SHP77 treated with DMSO at 0.1 percent for 48 hours (cell line): ENCODE data around the gene SPOUT1.
A peak's percentile ranks its signal among the peaks of the same experiment; 100 is the strongest.
"Not testable (repeated sequence)": the region's sequence is repeated elsewhere in the genome, so short reads cannot be mapped to it uniquely, and the experiment has no call there.

Experiments
- DNase-seq: peaks from one replicate; lab custom pipeline; 2025; lab: John Stamatoyannopoulos, UW

SPOUT1 gene

DNA sequence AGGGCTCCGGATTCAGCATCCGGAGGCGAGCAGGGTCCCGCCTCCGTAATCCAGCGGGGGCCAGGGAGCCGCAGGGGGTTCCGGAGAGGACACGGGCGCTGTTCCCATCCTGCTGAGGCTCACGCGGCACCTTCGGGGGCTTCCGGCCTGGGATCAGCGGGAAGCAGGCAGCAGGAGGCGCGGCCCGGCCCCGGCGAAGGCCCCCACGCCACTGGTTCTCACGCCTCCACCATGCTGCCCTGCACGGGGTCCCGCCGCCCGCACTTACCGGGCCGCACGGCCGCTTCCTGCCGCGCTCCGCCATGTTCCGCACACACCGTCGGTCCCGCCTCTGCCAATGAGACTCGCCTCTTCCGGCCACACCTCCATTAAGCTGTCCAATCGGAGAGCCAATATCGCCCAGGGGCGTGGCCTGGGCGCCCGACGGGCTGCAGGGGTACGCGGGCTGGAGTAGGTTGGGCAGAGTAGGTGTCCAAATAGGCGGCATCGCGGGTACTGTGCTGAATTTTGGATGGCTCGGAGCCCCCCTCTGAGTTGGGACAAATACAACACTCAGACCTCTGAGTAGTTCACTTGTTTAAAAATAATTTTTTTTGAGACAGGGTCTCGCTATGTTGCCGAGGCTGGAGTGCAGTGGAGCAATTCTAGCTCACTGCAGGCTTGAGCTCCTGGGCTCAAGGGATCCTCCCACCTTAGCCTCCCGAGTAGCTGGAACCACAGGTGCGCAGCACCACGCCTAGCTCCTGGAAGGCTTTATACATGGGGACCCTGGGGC, at the start of gene SPOUT1:
SPOUT1 (minus strand) TSS at position 318 of the 775 bp plus-strand sequence; CDS start at position 304, 14 bp downstream.
- DNase-seq: peak; percentile 88

GRCh38 chr9:128877852-128878251, 48.3 kb upstream of the SPOUT1 start:
- DNase-seq: no peak

DNA sequence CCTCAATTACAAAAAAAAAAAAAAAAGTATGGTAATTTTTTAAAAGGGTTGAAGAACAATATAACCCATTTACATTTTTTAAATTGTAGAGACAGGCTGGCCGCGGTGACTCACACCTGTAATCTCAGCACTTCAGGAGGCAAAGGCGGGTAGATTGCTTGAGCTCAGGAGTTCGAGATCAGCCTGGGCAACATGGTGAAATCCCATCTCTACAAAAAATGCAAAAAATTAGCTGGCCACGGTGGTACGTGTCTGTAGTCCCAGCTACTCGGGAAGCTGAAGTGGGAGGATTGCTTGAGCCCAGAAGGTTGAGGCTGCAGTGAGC, 41.3 kb upstream of the SPOUT1 start:
- DNase-seq: not testable (repeated sequence)

DNA sequence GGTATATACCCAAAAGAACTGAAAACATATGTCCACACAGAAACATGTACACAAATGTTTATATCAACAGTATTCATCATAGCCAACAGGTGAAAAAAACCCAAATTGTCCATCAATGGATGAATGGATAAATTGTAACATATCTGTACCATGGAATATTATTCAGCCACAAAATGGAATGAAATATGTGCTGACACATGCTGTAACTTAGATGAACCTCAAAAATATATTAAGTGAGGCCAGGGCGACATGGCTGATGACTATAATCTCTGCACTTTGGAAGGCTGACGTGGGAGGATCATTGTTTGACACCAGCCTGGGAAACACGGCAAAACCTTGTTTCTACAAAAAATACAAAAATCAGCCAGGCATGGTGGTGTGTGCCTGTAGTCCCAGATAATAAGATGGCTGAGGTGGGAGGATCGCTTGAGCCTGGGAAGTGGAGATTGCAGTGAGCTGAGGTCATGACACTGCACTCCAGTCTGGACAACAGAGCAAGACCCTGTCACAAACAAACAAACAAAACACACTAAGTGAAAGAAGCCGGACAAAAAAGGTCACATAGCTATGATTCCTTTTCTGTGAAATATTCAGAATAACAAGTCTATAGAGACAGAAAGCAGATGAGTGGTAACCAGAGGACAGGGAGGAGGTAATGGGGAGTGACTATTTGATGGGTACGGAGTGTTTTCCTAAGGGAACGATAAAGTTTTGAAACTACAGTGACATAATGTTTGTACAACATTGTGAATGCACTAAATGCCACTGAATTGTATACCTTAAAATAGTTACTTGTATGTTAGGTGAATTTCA, 40.7 kb upstream of the SPOUT1 start:
- DNase-seq: no peak

DNA sequence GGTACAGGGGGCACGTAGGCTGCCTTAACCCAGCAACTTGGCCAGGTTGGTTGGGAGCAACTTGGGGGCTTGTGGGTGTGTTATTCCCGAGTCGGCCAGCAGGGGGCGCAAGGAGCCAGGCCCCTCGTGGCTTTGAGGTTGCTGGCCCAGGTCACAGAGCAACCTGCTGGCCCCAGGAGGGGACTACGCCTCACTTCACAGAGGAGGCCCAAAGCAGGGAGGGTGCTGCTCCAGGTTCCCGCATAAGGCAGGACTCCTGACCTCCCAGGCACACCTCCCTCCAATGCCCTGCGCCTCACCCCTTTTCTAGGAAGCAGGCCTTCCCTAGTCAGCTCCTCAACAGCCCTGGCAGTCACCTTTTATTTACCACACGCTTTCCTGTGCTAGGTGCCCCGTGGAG, 34.1 kb upstream of the SPOUT1 start:
- peak; percentile 5 for DNase-seq

DNA sequence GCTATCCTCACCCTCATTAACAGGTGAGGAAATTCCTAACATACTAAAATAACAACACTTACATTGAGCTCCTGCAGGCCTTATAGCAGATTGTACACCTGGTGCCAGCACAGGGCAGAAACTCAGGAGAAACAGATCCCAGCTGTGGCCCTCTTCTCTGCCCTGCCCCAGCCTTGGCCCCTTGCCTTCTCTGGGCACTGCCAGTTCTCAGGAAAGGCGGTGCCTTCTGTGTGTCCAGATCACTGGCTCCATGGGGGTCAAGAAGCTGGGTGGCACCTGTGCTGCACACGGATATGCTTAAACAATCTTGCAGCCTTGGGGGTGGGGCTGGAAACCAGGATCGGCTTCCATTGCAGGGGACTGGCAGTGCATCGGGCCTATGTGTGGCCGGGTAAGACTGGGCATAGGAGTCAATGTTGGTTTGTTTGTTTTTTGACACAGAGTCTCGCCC, 32.8 kb upstream of the SPOUT1 start:
- no peak for DNase-seq

- no peak for DNase-seq
Observed at GRCh38 chr9:128861501-128861900, 31.9 kb upstream of the SPOUT1 start.

DNA sequence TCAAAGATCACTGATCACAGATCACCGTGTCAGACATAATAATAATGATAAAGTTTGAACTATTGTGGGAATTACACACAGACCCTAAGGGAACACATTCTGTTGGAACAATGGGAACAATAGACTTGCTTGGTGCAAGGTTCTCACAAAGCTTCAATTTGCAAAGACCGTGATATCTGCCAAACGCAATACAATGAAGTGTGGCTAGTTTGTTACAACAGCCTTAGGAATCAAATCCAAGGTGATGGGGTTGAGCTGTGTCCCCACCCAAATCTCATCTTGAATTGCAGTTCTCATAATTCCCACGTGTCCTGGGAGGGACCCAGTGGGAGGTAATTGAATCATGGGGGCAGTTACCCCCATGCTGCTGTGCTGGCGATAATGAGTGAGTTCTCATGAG, 31.3 kb upstream of the SPOUT1 start:
- no peak for DNase-seq

DNA sequence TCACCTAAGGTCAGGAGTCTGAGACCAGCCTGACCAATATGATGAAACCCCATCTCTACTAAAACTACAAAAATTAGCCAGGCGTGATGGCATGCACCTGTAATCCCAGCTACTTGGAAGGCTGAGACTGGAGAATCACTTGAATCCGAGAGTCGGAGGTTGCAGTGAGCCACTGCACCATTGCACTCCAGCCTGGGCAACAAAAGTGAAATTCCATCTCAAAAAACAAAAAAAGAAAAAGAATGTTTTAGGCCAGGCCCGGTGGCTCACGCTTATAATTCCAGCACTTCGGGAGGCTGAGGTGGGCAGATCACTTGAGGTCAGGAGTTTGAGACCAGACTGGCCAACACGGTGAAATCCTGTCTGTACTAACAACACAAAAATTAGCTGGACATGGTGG, 28.9 kb upstream of the SPOUT1 start:
- DNase-seq: not testable (repeated sequence)

DNA sequence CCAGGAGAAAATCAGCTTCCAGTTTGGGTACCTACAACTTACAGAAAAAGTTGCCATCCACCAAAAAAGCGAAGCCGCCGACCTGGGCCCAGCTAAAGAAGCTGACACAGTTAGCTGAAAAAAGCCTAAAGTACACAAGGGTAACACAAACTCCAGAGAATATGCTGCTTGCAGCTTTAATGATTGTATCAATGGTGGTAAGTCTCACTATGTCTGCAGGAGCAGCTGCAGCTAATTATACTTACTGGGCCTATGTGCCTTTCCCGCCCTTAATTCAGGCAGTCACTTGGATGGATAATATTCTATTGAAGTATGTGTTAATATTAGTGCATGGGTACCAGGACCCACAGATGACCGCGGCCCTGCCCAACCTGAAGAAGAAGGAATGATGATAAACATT, 24.9 kb upstream of the SPOUT1 start:
- DNase-seq: not testable (repeated sequence)

DNA sequence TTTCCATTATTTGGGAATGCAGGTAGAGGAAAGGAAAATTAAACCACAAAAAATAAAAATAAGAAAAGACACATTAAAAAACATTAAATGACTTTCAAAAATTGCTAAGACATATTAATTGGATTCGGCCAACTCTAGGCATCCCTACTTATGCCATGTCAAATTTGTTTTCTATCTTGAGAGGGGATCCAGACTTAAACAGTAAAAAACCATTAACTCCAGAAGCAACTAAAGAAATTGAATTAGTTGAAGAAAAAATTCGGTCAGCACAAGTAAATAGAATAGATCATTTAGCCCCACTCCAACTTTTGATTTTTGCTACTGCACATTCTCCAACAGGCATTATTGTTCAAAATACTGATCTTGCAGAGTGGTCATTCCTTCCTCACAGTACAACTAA, 23.1 kb upstream of the SPOUT1 start:
- DNase-seq: not testable (repeated sequence)

- peak; percentile 1 for DNase-seq
Observed at GRCh38 chr9:128851779-128852600, 22.4 kb upstream of the SPOUT1 start.

- not testable (repeated sequence) for DNase-seq
Observed at GRCh38 chr9:128851024-128851423, 21.4 kb upstream of the SPOUT1 start.

DNA sequence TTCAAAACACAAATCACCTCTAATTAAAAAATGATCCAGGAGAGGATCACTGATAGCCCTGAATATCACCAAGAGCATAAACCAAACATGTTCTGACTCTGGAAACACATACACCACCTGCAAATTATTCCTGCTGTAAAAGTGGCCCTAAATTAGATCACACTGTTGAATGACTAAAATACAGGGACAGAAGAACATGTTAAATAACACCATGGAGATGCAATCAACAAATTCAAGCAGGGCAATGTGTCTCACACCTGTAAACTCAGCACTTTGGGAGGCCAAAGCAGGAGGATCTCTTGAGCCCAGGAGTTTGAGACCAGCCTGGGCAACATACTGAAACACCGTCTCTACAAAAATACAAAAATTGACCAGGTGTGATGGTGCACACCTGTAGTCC, 18.2 kb upstream of the SPOUT1 start:
- DNase-seq: no peak

DNA sequence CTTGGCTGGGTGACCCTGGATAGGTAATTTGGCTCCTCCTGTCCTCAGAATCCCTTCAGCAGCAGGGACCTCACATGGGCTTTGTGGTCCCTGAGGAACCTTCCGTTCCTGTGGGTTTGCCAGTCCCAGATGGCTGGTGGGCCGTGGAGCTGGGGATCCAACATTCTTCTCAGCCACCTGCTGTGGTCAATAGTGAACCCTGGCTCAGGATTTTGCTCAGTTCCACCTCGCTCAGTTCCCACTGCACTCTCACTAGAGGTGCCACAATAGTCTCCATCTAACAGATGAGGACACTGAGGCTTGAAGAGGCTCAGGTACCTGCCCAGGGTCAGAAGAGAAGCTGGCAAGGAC, 17.1 kb upstream of the SPOUT1 start:
- DNase-seq: no peak

DNA sequence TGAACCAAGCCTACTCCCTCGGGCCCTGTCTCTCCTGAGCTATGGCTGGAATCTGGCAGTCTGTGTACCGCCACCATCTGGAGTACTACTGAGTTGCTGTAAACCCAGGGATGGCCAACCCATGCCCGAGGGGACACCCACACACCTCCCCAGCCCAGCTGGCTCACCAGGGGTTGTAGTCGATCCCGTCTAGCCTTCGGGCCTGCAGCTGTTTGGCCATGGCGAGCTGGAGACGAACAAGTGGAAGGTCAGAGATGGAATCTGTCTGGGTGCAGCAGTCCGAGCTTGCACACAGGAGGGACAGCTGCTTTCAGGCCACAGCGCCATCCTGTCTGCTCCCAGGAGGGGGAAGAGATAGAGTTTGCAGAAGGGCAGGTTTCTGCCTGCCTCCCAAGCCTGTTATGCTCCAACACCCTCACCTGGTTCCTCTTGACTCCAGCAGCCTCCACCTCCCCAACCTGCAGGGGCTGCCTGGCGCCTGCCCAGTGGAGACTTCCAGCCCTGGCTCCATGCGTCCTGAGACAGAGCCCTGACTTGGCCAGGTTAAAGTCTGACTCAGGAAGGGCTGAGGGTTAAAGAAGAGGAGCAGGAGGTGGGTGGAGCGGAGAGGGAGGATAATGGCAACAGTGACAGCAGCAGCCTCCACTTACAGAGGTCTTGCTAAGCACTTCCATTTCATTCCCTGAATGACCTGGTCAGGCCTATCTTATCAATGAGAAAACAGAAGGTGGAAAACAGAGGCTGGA, 15.8 kb upstream of the SPOUT1 start:
- DNase-seq: peak; percentile 40

GRCh38 chr9:128843171-128843570, 13.6 kb upstream of the SPOUT1 start:
- not testable (repeated sequence) for DNase-seq

GRCh38 chr9:128841694-128842492, 12.3 kb upstream of the SPOUT1 start:
- no peak for DNase-seq

- DNase-seq: no peak
Observed at GRCh38 chr9:128840524-128840923, 10.9 kb upstream of the SPOUT1 start.

DNA sequence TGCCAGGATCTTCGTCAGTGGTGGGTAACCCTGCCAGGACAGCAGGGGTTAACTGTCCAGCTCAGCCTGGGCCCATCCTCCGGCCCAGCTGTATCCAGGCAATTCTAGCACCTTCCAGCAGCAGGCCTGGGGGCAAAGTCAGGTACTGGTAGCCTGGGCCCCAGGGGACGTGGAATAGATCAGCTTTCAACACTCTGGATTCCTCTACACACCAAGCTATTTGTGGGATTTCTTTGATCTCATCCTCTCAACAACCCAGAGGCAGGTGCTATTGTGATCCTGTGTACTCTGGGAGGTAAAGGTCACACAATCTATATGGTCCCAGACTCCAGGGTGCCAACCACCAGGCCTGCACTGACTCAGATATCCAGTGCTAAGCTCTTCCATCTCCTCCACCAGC, 8.7 kb upstream of the SPOUT1 start:
- DNase-seq: no peak
